ENCODE measurements around the gene ZNF691. TPM values are rescaled to one million over a fixed set of nuclear protein-coding genes. Genes with fewer than 3 reads are reported as not detected.

ZNF691 gene
- total RNA-seq, 3 donors from 2014 or later: 5.5 to 6.5 (median 5.9) TPM

- DNase-seq: no peak
Measured at GRCh38 chr1:42821690-42822089, 24.7 kb upstream of the ZNF691 start.

GRCh38 chr1:42822800-42823392 lies 23.5 kb upstream of the ZNF691 start:
- DNase-seq: no peak
- peaks cover 2% of the 10 kb centered on the region for H3K36me3 Mint-ChIP-seq (ENCODE audit: insufficient read depth)
- H3K4me1 Mint-ChIP-seq (ENCODE audit: low read depth): peaks cover 6% of the 10 kb centered on the region
- H3K4me3 Mint-ChIP-seq: no peak overlapping the region
- no peaks in the 10 kb centered on the region for H3K9me3 Mint-ChIP-seq
- no peaks in the 10 kb centered on the region for H3K27me3 Mint-ChIP-seq (ENCODE audit: low read depth)
- no peak for ATAC-seq

More at GRCh38 chr1:42821690-42822089, 24.7 kb upstream of the ZNF691 start:
- Mint-ChIP-seq H3K36me3 (ENCODE audit: insufficient read depth) (peaks cover 2% of the 10 kb centered on the region), H3K27me3 (ENCODE audit: low read depth) (no peaks in the 10 kb centered on the region), H3K4me3 (no peak overlapping the region), H3K4me1 (ENCODE audit: low read depth) (peaks cover 11% of the 10 kb centered on the region), H3K9me3 (no peaks in the 10 kb centered on the region)
- ATAC-seq: no peak

DNA sequence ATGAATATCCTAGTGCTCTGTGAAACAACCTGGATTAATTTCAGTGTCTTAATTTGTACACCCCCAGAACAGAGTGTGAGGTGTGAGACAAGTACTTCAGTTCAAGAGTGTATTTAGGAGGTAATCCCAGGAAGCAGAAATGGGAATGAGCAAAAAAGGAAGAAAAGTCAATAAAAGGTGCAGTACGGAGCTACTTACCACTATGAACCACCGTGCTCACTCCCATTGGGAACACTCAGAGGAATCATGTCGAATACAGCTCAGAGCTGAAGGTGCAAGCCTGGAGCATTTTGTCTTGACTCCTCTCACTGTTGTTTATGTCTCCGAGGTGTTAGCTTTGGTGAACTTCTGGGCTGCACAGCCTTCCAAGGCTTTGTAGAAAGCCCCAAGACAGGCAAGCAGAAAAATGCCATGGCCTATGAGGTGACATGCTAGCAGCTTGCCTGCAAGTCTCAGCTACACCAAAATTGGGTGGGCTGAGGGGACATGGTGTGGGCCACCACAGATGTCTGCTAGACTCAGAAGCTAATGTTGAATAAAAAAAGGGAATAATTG lies 21.9 kb upstream of the ZNF691 start:
- Mint-ChIP-seq H3K9me3 (no peaks in the 10 kb centered on the region), H3K4me3 (no peak overlapping the region), H3K36me3 (ENCODE audit: insufficient read depth) (peaks cover 2% of the 10 kb centered on the region), H3K27me3 (ENCODE audit: low read depth) (no peaks in the 10 kb centered on the region), H3K4me1 (ENCODE audit: low read depth) (peaks cover 1% of the 10 kb centered on the region)
- DNase-seq: no peak
- ATAC-seq: no peak

DNA sequence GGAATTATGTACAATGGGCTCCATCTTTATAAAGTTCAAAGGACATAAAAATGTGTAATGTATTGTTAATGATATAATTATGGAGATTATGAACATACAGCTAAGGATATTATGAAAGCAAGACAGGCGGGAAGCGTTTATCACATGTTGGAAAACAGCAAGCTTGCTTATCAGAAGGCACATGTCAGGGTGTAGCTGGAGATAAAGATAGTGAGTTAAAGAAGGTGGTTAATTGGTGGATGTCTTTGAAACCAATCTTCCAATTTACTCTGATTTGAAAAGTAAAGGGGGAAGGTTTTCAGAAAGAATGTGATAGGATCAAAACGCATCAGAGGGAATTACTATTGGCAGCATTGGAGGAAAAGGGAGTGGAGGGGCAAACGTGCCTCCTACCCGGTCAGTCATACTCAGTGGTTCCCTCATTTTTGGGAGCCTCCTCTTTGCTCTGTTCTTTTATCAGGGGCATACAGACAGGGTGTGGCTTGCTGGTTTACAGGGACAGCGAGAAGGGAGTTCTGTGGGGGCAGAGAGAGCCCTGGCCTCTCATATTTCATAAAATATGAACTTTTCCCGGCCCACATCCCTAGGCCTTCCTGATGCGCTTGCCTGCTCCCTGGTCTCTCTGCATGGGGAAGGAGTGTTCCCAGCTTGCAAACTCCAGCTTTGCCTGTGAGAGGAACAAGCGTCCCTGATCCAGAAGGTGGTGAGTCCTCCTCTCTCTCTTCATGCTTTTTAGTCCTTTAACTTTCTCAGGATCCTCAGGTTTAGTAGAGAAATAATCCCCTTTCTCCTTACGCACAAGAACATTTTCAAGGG lies 21.2 kb upstream of the ZNF691 start:
- H3K4me1 Mint-ChIP-seq (ENCODE audit: low read depth): peaks cover 1% of the 10 kb centered on the region
- no peak overlapping the region for H3K4me3 Mint-ChIP-seq
- no peaks in the 10 kb centered on the region for H3K9me3 Mint-ChIP-seq
- DNase-seq: no peak
- peaks cover 1% of the 10 kb centered on the region for H3K36me3 Mint-ChIP-seq (ENCODE audit: insufficient read depth)
- no peak for ATAC-seq
- no peaks in the 10 kb centered on the region for H3K27me3 Mint-ChIP-seq (ENCODE audit: low read depth)

DNA sequence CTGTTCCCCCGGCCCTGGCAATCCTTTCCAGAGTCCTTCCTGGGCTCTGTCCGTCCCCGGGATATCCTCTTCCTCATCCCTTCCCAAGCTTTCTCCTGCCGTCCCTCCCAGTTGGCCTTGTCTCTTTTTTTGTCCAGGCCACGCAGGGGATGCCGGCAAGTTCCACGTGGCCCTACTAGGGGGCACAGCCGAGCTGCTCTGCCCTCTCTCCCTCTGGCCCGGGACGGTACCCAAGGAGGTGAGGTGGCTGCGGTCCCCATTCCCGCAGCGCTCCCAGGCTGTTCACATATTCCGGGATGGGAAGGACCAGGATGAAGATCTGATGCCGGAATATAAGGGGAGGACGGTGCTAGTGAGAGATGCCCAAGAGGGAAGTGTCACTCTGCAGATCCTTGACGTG lies 15.8 kb upstream of the ZNF691 start:
- DNase-seq (no peak), ATAC-seq (no peak)
- Mint-ChIP-seq H3K4me1 (ENCODE audit: low read depth) (no peaks in the 10 kb centered on the region), H3K36me3 (ENCODE audit: insufficient read depth) (peaks cover 1% of the 10 kb centered on the region), H3K9me3 (no peaks in the 10 kb centered on the region), H3K4me3 (no peak overlapping the region), H3K27me3 (ENCODE audit: low read depth) (no peaks in the 10 kb centered on the region)

- Mint-ChIP-seq H3K27me3 (ENCODE audit: low read depth) (no peaks in the 10 kb centered on the region), H3K9me3 (no peaks in the 10 kb centered on the region), H3K4me1 (ENCODE audit: low read depth) (no peaks in the 10 kb centered on the region), H3K36me3 (ENCODE audit: insufficient read depth) (peaks cover 4% of the 10 kb centered on the region), H3K4me3 (no peak overlapping the region)
- DNase-seq (no peak), ATAC-seq (no peak)
Measured at GRCh38 chr1:42831273-42831672, 15.1 kb upstream of the ZNF691 start.

GRCh38 chr1:42832641-42833240 lies 13.7 kb upstream of the ZNF691 start:
- ATAC-seq: no peak

DNA sequence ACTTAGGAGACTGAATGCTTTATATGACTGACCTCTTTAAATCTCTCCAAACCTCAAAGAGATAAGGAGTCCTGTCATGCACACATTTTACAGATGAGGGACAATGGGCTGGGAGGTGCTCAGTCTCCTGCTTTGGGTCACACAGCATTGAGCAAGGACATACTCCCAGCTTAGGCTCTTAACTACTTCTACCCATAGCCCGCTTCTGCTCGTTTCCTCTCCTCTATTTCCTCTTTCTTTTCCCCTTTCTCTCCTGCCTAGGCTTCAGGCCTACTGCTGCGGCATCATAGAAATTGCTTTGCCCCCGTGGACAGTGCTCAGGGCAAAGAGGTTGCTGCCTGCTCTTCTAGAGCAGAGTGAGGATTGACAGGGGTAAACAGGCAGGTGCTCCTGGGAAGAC lies 12.4 kb upstream of the ZNF691 start:
- ATAC-seq: no peak
- H3K27me3 Mint-ChIP-seq (ENCODE audit: low read depth): no peaks in the 10 kb centered on the region

More at GRCh38 chr1:42832641-42833240, 13.7 kb upstream of the ZNF691 start:
- H3K4me3 Mint-ChIP-seq: no peak overlapping the region
- no peaks in the 10 kb centered on the region for H3K4me1 Mint-ChIP-seq (ENCODE audit: low read depth)
- H3K36me3 Mint-ChIP-seq (ENCODE audit: insufficient read depth): peaks cover 4% of the 10 kb centered on the region
- H3K9me3 Mint-ChIP-seq: no peaks in the 10 kb centered on the region
- no peak for DNase-seq
- no peaks in the 10 kb centered on the region for H3K27me3 Mint-ChIP-seq (ENCODE audit: low read depth)

GRCh38 chr1:42834803-42835202 lies 11.6 kb upstream of the ZNF691 start:
- Mint-ChIP-seq H3K9me3 (no peaks in the 10 kb centered on the region), H3K36me3 (ENCODE audit: insufficient read depth) (peaks cover 4% of the 10 kb centered on the region), H3K4me3 (no peak overlapping the region), H3K4me1 (ENCODE audit: low read depth) (no peaks in the 10 kb centered on the region), H3K27me3 (ENCODE audit: low read depth) (no peaks in the 10 kb centered on the region)
- DNase-seq (no peak), ATAC-seq (no peak)

More for the DNA sequence above, 12.4 kb upstream of the ZNF691 start:
- H3K4me3 Mint-ChIP-seq: no peak overlapping the region
- H3K4me1 Mint-ChIP-seq (ENCODE audit: low read depth): no peaks in the 10 kb centered on the region
- H3K36me3 Mint-ChIP-seq (ENCODE audit: insufficient read depth): peaks cover 4% of the 10 kb centered on the region
- DNase-seq: no peak
- H3K9me3 Mint-ChIP-seq: no peaks in the 10 kb centered on the region

GRCh38 chr1:42835422-42835821 lies 11.0 kb upstream of the ZNF691 start:
- no peaks in the 10 kb centered on the region for H3K4me1 Mint-ChIP-seq (ENCODE audit: low read depth)
- no peaks in the 10 kb centered on the region for H3K9me3 Mint-ChIP-seq
- ATAC-seq (no peak), DNase-seq (no peak)
- no peak overlapping the region for H3K4me3 Mint-ChIP-seq
- H3K27me3 Mint-ChIP-seq (ENCODE audit: low read depth): no peaks in the 10 kb centered on the region
- H3K36me3 Mint-ChIP-seq (ENCODE audit: insufficient read depth): peaks cover 2% of the 10 kb centered on the region

- Mint-ChIP-seq H3K4me3 (no peak overlapping the region), H3K27me3 (ENCODE audit: low read depth) (no peaks in the 10 kb centered on the region), H3K4me1 (ENCODE audit: low read depth) (no peaks in the 10 kb centered on the region), H3K9me3 (no peaks in the 10 kb centered on the region), H3K36me3 (ENCODE audit: insufficient read depth) (peaks cover 3% of the 10 kb centered on the region)
- no peak for ATAC-seq
- no peak for DNase-seq
Measured at GRCh38 chr1:42837709-42838108, 8.7 kb upstream of the ZNF691 start.

GRCh38 chr1:42838482-42839190 lies 7.8 kb upstream of the ZNF691 start:
- Mint-ChIP-seq H3K27me3 (ENCODE audit: low read depth) (no peaks in the 10 kb centered on the region), H3K36me3 (ENCODE audit: insufficient read depth) (peaks cover 8% of the 10 kb centered on the region), H3K9me3 (no peaks in the 10 kb centered on the region), H3K4me1 (ENCODE audit: low read depth) (no peaks in the 10 kb centered on the region), H3K4me3 (no peak overlapping the region)
- ATAC-seq (no peak), DNase-seq (no peak)

- H3K27me3 Mint-ChIP-seq (ENCODE audit: low read depth): no peaks in the 10 kb centered on the region
- ATAC-seq (no peak), DNase-seq (no peak)
- peaks cover 8% of the 10 kb centered on the region for H3K36me3 Mint-ChIP-seq (ENCODE audit: insufficient read depth)
- no peak overlapping the region for H3K4me3 Mint-ChIP-seq
- H3K4me1 Mint-ChIP-seq (ENCODE audit: low read depth): peaks cover 3% of the 10 kb centered on the region
- H3K9me3 Mint-ChIP-seq: no peaks in the 10 kb centered on the region
Measured at GRCh38 chr1:42841010-42841409, 5.4 kb upstream of the ZNF691 start.

DNA sequence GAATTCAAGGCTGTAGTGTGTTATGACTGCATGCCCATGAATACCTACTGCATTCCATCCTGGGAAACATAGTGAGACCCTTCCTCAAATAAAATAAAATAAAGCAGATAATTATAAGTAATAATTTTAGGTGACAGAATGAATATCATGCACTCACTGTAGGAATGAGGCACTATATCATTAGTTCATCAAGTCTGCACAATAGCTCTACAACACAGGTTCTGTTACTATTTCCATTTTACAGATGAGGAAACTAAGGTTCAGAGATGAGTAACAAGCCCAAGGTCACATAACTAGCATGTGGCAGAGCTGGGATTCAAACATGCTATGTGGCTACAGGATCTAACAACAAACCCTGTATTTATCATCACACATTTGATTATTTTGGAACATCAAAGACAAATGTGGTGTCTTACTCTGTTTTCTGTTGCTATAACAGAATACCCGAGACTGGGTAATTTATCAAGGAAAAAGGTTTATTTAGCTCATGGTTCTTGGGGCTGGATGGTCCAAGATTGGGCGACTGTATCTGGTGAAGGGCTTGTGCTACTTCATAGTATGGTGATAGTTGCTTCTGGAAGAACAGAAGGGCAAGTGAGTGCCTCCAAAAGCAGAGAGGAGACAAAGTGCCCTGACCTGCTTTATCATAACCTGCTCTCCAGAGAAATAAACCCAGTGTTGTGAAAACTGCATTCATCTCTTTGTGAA lies 4.8 kb upstream of the ZNF691 start:
- Mint-ChIP-seq H3K4me1 (ENCODE audit: low read depth) (peaks cover 7% of the 10 kb centered on the region), H3K27me3 (ENCODE audit: low read depth) (no peaks in the 10 kb centered on the region), H3K4me3 (no peak overlapping the region), H3K9me3 (no peaks in the 10 kb centered on the region), H3K36me3 (ENCODE audit: insufficient read depth) (peaks cover 5% of the 10 kb centered on the region)
- ATAC-seq (no peak), DNase-seq (no peak)

All from activated T-cell treated with anti-CD3 and anti-CD28 coated beads, Interleukin-2, amount 50 U/mL, for 4 hours (primary cell).